Adrenal gland (tissue), 5 donors: ENCODE measurements around the gene HOXB2.

Experiments
- POLR2A ChIP-seq, 2 donors: fragments of 450-650 bp; IDR thresholded peaks; one replicate each; pipeline ENCODE4 v1.6.1; 2017; ENCODE audit warnings: antibody characterized with exemption in 2 of 2, mild to moderate bottlenecking in 2 of 2, moderate library complexity in 1 of 2
- TF ChIP-seq, protein P1 (sequence below), 6 experiments: fragments of 450-650 bp in 4 of 6; fragments of 200-600 bp in 2 of 6; sonication (generic) in 1 of 6; IDR thresholded peaks; 1 replicate in 5 of 6; 2 replicates in 1 of 6; pipeline versions ENCODE4 v1.5.1 to v1.8.0; 2016 to 2021; ENCODE audit warnings: antibody characterized with exemption in 6 of 6, mild to moderate bottlenecking in 2 of 6, moderate library complexity in 1 of 6
- donor health status: DM: no; HTN: no; CAD: no.

DNA sequence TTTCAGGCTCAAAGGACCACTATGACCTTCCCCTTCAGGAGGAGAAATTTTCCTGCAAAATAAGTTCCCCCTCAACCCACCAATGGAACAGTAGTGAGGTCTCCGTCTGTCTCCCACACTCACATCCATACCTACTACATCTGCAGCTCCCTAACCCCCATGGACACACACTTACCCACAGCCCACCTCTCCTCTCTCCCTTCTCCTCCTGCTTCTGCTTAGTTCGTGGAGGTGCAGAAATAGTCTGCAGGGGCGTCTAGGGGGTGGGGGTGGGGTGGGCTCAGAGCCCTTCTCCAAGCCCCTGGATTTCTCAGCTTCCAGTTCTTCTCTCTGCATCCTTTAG, 24.3 kb upstream of the HOXB2 start:
- TF ChIP-seq, protein P1, sequence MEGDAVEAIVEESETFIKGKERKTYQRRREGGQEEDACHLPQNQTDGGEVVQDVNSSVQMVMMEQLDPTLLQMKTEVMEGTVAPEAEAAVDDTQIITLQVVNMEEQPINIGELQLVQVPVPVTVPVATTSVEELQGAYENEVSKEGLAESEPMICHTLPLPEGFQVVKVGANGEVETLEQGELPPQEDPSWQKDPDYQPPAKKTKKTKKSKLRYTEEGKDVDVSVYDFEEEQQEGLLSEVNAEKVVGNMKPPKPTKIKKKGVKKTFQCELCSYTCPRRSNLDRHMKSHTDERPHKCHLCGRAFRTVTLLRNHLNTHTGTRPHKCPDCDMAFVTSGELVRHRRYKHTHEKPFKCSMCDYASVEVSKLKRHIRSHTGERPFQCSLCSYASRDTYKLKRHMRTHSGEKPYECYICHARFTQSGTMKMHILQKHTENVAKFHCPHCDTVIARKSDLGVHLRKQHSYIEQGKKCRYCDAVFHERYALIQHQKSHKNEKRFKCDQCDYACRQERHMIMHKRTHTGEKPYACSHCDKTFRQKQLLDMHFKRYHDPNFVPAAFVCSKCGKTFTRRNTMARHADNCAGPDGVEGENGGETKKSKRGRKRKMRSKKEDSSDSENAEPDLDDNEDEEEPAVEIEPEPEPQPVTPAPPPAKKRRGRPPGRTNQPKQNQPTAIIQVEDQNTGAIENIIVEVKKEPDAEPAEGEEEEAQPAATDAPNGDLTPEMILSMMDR (IDR thresholded peaks at IDR 0.05): no peak
- no peak for TF ChIP-seq POLR2A (IDR thresholded peaks at IDR 0.05)
